Epidermal melanocyte (primary cell): ENCODE data around the gene GSTA1.
"Not testable (repeated sequence)": the region's sequence is repeated elsewhere in the genome, so short reads cannot be mapped to it uniquely, and the experiment has no call there.

Experiments used
- DNase-seq: peaks from one replicate; pipeline ENCODE4 v3.0.0; 2011; ENCODE audit warnings: low spot score; ENCODE audit not compliant: insufficient read length

The GSTA1 gene

GRCh38 chr6:52809777-52810176, 6.2 kb upstream of the GSTA1 start:
- DNase-seq: not testable (repeated sequence)

DNA sequence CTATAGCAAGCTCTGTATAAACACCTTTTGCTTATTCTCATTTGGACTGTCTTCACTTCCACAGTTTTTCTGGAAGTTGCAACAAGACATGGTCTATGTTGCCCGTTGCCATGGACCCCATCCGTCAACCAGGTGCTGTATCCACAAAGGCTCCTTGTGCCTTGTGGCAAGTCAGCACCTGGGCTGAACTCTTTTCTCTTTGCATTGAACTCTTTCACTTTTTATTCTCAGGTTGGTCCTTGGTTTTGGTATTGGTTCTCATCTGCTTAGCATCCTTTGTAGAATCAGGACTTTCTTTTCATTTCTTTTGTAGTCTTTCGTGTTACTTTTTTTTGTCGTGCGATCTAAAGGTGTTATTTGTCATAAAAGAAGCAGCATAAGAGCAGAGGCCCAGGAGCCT, 5.0 kb upstream of the GSTA1 start:
- DNase-seq: no peak

DNA sequence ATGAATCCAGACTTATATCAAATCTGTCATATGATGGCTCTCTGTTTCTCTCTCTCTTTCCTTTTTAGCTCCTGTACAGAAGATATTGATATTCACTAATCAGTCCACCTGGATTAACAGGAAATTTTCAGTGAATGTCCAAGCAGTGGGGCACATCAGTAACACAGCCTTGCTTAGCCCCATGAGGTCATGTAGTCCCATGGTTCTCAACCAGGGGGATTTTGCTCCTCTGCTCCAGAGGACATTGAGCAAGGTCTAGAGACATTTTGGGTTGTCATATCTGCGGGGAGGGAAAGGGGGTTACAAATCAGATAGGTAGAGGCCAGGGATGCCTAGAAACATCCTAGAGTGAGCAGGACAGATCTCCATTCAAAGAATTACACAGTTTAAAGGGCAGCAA, 810 bp downstream of the GSTA1 start:
- DNase-seq: no peak

- DNase-seq: no peak
Measured at GRCh38 chr6:52801188-52801841, 2.3 kb downstream of the GSTA1 start.

GRCh38 chr6:52799272-52799671, 4.3 kb downstream of the GSTA1 start:
- DNase-seq: not testable (repeated sequence)

GRCh38 chr6:52794366-52794765, 9.2 kb downstream of the GSTA1 start:
- not testable (repeated sequence) for DNase-seq

DNA sequence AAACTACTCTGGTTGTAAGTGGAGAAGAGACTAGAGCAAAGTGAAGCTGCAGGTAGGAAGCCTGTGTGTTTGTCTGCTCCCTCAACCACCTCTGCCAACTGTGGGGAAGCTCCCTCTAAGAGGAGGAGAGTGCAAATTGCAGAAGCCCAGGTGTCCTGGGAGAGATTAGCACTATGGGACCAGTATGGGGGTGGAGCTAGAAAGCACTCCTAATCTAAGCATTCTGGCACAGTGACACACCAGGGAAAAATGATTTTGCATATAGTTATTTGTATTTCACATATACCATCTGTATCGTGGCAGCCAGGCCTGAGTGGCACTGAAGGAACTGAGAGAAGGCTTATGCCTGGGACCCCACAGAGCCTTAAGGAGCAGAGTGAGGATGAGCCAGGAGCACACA, 12.8 kb downstream of the GSTA1 start:
- no peak for DNase-seq

DNA sequence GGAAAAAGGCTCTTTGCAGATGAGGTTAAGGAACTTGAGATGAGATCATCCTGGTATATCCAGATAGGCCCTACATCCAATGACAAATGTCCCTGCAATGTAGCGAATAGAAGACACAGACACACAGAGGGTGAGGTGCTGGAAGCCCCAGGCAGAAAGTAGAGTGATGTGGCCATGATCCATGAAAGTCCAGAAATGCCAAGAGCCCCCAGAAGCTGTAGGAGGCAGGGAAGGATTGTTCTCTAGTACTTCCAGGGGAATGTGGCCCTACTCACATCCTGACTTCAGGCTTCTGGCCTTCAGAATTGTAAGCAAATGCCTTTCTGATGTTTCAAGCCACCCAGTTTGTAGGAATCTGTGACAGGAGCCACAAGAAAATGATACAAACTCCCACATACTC, 14.0 kb downstream of the GSTA1 start:
- not testable (repeated sequence) for DNase-seq

DNA sequence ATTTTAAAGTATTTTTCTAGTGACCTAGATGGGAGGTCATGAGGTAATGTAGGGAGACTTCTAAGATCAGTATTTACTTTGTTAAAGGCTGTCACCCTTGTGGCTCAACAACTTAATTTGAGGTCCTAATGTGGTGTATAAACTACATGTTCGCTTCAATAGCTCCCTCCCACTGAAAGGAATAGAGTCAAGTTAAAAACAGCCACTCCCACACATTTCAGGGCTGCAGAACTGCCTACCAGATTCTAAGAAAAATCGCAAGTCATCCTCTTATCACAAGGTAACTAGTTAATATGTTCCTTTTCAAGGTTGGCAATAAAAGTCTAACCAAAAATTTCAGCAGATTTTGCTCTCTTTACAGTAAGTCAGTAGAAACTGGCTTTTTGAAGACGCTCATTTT, 15.1 kb downstream of the GSTA1 start:
- DNase-seq: no peak

- DNase-seq: no peak
Measured at GRCh38 chr6:52787917-52788316, 15.7 kb downstream of the GSTA1 start.

- DNase-seq: no peak
Measured at GRCh38 chr6:52786249-52786956, 17.2 kb downstream of the GSTA1 start.

GRCh38 chr6:52782696-52783274, 20.8 kb downstream of the GSTA1 start:
- not testable (repeated sequence) for DNase-seq

- DNase-seq: not testable (repeated sequence)
Measured at GRCh38 chr6:52782209-52782608, 21.4 kb downstream of the GSTA1 start.

GRCh38 chr6:52779237-52779636, 24.4 kb downstream of the GSTA1 start:
- no peak for DNase-seq

DNA sequence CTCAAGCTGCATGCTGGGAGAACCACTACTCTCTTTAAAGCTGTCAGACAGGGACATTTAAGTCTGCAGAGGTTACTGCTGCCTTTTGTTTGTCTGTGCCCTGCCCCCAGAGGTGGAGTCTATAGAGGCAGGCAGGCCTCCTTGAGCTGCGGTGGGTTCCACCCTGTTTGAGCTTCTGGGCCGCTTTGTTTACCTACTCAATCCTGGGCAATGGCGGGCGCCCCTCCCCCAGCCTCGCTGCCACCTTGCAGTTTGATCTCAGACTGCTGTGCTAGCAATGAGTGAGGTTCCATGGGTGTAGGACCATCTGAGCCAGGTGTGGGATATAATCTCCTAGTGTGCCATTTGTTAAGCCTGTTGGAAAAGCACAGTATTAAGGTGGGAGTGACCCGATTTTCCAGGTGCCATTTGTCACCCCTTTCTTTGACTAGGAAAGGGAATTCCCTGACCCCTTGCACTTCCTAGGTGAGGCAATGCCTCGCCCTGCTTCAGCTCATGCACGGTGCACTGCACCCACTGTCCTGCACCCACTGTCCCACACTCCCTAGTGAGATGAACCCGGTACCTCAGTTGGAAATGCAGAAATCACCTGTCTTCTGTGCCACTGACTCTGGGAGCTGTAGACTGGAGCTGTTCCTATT, 26.8 kb downstream of the GSTA1 start:
- DNase-seq: not testable (repeated sequence)

DNA sequence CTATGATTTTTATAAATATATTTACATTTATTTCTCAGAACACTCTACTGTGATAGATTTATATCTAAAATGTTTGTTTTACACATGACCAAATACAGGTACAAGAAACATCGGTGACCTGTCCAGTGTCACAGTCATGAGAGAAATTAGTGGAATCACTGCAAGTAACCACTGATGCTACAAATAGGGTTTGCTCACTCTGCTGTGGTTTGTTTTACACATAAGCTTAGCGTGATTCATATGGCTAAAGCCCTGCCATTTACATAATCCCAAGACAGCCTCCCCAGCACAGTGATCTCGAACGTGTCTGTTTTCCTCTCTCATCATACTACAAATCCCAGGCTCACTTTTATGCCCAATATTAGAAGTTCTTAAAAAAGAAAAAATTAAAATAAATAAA, 34.2 kb downstream of the GSTA1 start:
- DNase-seq: not testable (repeated sequence)

GRCh38 chr6:52767658-52768057, 36.0 kb downstream of the GSTA1 start:
- not testable (repeated sequence) for DNase-seq

DNA sequence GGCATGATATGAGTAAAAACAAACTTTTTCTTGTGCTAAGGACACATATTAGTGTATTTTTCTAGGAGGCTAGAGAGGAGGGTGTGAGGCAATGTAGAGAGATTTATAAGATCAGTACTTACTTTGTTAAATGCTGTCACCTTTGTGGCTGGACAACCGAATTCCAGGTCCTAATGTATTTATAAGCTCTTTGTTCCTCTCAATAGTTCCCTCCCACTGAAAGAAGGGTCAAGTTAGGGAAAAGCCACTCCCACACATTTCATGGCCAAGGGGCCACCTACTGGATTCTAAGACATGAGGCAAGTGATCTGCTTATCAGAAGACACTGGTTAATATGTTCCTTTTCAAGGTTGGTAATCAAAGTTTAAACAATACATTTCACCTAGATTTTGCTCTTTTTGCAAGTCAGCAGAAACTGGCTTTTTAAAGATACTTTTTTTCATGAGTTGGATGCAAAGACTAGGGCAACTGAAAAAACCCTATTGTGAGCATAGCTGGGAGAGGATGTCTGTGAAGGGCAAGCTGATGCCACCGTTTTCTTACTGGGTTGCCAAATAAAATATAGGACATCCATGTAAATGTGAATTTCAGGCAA, 40.2 kb downstream of the GSTA1 start, which contains the start of gene GSTA2:
TSS of gene GSTA2 (minus strand) at position 154 of the 595 bp plus-strand sequence. CDS start 5,528 bp downstream, outside the sequence.
- not testable (repeated sequence) for DNase-seq

GRCh38 chr6:52761673-52762491, 41.7 kb downstream of the GSTA1 start:
- DNase-seq: not testable (repeated sequence)

GRCh38 chr6:52760105-52760765, 43.4 kb downstream of the GSTA1 start:
- DNase-seq: no peak
